PC-9 (cell line): ENCODE measurements around the gene TTC38. TPM values are rescaled to one million over a fixed set of nuclear protein-coding genes. Genes with fewer than 3 reads are reported as not detected.

Experiments used
- BruUV-seq: library from RNA; stranded (reverse); fragments of 400-500 nt; replicated peaks from 2 replicates; lab custom pipeline; 2021; lab: Mats Ljungman, UMichigan
- CTCF ChIA-PET: fragments of 300-600 bp; sonication (Branson Sonifier 250); formaldehyde crosslinking; loops from one replicate; lab custom pipeline; 2022; ENCODE audit warnings: antibody characterized with exemption; lab: Charles Lee
- POLR2A ChIA-PET: fragments of 300-600 bp; sonication (Branson Sonifier 250); formaldehyde crosslinking; loops from one replicate; lab custom pipeline; 2022; ENCODE audit warnings: antibody characterized with exemption; ENCODE audit not compliant: unreplicated experiment; lab: Charles Lee
- DNase-seq, 2 experiments: peaks; one replicate each; pipeline versions ENCODE4 v3.0.0 to v3.0.0-alpha.2; 2015 to 2022; ENCODE audit warnings: mixed read lengths in 1 of 2
- H2AFZ ChIP-seq: fragments of 200-600 bp; sonication (generic); 2 replicates; pipeline ENCODE4 v1.8.1; 2017; ENCODE audit warnings: antibody characterized with exemption
- H3F3A ChIP-seq: fragments of 200-600 bp; sonication (generic); 2 replicates; pipeline ENCODE4 v1.8.1; 2017; ENCODE audit warnings: antibody characterized with exemption, mild to moderate bottlenecking, low read depth; ENCODE audit not compliant: insufficient read depth
- H3K27ac ChIP-seq: fragments of 200-600 bp; sonication (generic); 2 replicates; pipeline ENCODE4 v1.6.1; 2016; ENCODE audit warnings: mixed run types
- H3K27me3 ChIP-seq: fragments of 200-600 bp; sonication (generic); 2 replicates; pipeline ENCODE4 v1.6.1; 2016; ENCODE audit warnings: low read depth, mixed run types; ENCODE audit not compliant: insufficient read depth
- H3K36me3 ChIP-seq: fragments of 200-600 bp; sonication (generic); 2 replicates; pipeline ENCODE4 v1.6.1; 2016; ENCODE audit warnings: low read depth, mixed run types
- H3K4me1 ChIP-seq: fragments of 200-600 bp; sonication (generic); replicated peaks from 2 replicates; pipeline ENCODE4 v1.6.1; 2016; ENCODE audit warnings: mixed run types; ENCODE audit not compliant: insufficient read depth
- H3K4me2 ChIP-seq: fragments of 200-600 bp; sonication (generic); 2 replicates; pipeline ENCODE4 v1.6.1; 2017; ENCODE audit warnings: mixed run types
- H3K4me3 ChIP-seq: fragments of 200-600 bp; sonication (generic); 2 replicates; pipeline ENCODE4 v1.6.1; 2016; ENCODE audit warnings: mixed run types
- H3K79me2 ChIP-seq: fragments of 200-600 bp; sonication (generic); 2 replicates; pipeline ENCODE4 v1.6.1; 2017; ENCODE audit warnings: low read depth, mixed run types
- H3K9me2 ChIP-seq: fragments of 200-600 bp; sonication (generic); 2 replicates; pipeline ENCODE4 v1.8.1; 2017; ENCODE audit warnings: mild to moderate bottlenecking; ENCODE audit not compliant: insufficient read depth
- H3K9me3 ChIP-seq: fragments of 200-600 bp; sonication (generic); 2 replicates; pipeline ENCODE4 v1.8.1; 2016; ENCODE audit warnings: low read depth; ENCODE audit not compliant: insufficient read depth
- H4K20me1 ChIP-seq: fragments of 200-600 bp; sonication (generic); 2 replicates; pipeline ENCODE4 v1.8.1; 2017; ENCODE audit not compliant: insufficient read depth
- EZH2 ChIP-seq: fragments of 200-600 bp; sonication (generic); IDR thresholded peaks from 2 replicates; pipeline ENCODE4 v1.8.0; 2017; ENCODE audit warnings: antibody characterized with exemption, low read depth
- intact Hi-C: fragments of 100-400 bp; cut with micrococcal nuclease; formaldehyde crosslinking; loops from one replicate; pipeline ENCODE4 v1.10.0; 2022; ENCODE audit not compliant: unreplicated experiment
- total RNA-seq: library from RNA; stranded (reverse); gene quantifications from 2 replicates; pipeline ENCODE4 v1.2.3, GENCODE V29; 2021
- TF ChIP-seq, protein P1 (sequence below): fragments of 200-600 bp; sonication (generic); conservative IDR thresholded peaks from 2 replicates; pipeline ENCODE4 v1.6.1; 2017; ENCODE audit warnings: mixed run types, antibody characterized with exemption, mild to moderate bottlenecking, moderate library complexity

The TTC38 gene
- total RNA-seq, 1 experiment from 2014 or later: 15.2 TPM

DNA sequence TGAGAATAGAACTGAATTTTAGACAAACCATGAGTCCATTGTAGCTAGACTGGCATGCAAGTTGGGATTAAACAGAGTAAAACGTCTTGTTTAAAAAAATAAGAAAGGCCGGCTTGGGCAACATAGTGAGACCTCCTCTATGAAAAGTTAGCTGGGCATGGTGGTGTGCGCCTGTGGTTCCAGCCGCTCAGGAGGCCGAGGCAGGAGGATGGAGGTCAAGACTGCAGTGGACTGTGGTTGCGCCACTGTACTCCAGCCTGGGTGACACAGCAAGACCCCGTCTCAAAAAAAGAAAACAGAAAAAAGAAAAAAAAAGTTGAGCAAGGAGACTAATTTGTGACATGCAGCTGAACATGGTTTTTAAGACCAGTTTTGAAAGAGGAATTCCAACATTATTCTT lies 41.2 kb upstream of the TTC38 start:
- intact Hi-C loops: no loop called here
- Histone ChIP-seq H4K20me1 (no peaks in the 10 kb centered on the region), H3K27me3 (no peaks in the 10 kb centered on the region), H3K4me3 (no peak overlapping the region), H3K4me2 (no peak overlapping the region), H3F3A (peaks cover 7% of the 10 kb centered on the region; the same call in 1 of the 2 replicates), H3K9me2 (no peaks in the 10 kb centered on the region), H3K9me3 (no peaks in the 10 kb centered on the region), H3K4me1 (no peaks in the 10 kb centered on the region), H3K27ac (no peak overlapping the region), H3K79me2 (no peaks in the 10 kb centered on the region), H2AFZ (no peak overlapping the region), H3K36me3 (no peaks in the 10 kb centered on the region)
- ChIA-PET POLR2A (no interaction called here), CTCF (no interaction called here)
- no peak for DNase-seq
- BruUV-seq: no TSS peak
- TF ChIP-seq, protein P1, sequence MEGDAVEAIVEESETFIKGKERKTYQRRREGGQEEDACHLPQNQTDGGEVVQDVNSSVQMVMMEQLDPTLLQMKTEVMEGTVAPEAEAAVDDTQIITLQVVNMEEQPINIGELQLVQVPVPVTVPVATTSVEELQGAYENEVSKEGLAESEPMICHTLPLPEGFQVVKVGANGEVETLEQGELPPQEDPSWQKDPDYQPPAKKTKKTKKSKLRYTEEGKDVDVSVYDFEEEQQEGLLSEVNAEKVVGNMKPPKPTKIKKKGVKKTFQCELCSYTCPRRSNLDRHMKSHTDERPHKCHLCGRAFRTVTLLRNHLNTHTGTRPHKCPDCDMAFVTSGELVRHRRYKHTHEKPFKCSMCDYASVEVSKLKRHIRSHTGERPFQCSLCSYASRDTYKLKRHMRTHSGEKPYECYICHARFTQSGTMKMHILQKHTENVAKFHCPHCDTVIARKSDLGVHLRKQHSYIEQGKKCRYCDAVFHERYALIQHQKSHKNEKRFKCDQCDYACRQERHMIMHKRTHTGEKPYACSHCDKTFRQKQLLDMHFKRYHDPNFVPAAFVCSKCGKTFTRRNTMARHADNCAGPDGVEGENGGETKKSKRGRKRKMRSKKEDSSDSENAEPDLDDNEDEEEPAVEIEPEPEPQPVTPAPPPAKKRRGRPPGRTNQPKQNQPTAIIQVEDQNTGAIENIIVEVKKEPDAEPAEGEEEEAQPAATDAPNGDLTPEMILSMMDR: no peak
- TF ChIP-seq EZH2: no peak

DNA sequence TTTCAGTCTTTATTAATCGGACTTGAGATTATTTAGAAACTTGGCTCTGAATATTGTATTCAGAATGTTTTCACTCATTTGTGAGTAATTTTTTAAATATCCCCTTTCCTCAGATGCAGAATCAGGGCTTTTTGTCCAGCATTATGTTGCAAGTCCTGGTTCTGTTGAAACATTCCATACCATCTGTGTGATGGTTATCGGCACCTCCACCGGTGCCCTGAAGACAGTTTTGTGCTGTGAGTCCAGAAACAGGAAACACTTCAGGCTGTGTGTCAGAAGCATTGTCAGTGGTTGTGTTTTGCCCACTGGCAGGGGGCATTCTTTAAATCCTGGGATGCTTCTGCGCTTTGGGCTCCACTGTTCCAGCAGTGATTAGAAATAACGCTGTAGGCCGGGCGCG lies 38.1 kb upstream of the TTC38 start:
- H3K4me2 ChIP-seq: no peak overlapping the region
- TF ChIP-seq EZH2: no peak
- TF ChIP-seq, protein P1: no peak
- H3K9me2 ChIP-seq: no peaks in the 10 kb centered on the region
- H3K36me3 ChIP-seq: no peaks in the 10 kb centered on the region
- ChIA-PET POLR2A (no interaction called here), CTCF (no interaction called here)
- no peaks in the 10 kb centered on the region for H3K27me3 ChIP-seq
- no peaks in the 10 kb centered on the region for H4K20me1 ChIP-seq
- DNase-seq: no peak
- no peak overlapping the region for H2AFZ ChIP-seq
- H3K79me2 ChIP-seq: no peaks in the 10 kb centered on the region
- H3K4me3 ChIP-seq: no peak overlapping the region
- peaks cover 7% of the 10 kb centered on the region; the same call in 1 of the 2 replicates for H3F3A ChIP-seq
- H3K27ac ChIP-seq: no peak overlapping the region
- intact Hi-C loops: loop anchor here (10.0 kb wide), 1 partner anchor 75 kb away; the partner anchor contains the start of gene PPARA
- H3K9me3 ChIP-seq: no peaks in the 10 kb centered on the region
- no TSS peak for BruUV-seq
- H3K4me1 ChIP-seq: no peaks in the 10 kb centered on the region

DNA sequence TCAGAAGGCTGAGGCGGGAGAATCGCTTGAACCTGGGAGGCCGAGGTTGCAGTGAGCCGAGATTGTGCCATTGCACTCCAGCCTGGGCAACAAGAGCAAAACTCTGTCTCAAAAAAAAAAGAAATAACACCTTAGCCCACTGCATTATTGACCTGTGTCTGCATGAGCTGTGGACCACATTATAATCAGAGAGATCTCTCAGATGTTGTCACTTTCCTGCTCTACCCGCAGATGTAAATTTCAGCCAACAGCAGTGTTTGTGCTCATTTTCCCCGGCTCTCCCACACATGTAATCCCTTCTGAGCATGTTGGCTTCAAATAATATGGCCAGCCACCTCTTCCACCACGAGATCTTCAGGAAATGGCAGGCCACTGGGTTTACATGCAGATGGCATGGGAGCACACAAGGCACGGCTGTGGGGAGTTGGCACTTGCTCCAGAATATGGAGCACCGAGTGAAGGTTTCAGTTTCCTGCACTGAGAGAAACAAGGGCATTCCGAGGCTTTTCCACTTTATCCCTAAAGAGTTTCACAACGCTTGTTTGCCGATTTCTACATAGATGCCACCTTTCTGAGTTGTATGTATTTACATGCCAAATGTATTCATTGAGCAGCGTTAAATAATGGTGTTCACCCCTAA lies 37.4 kb upstream of the TTC38 start:
- CTCF ChIA-PET: no interaction called here
- no peak overlapping the region for H2AFZ ChIP-seq
- no peaks in the 10 kb centered on the region for H3K9me2 ChIP-seq
- no peak overlapping the region for H3K4me3 ChIP-seq
- intact Hi-C loops: loop anchor here (10.0 kb wide), 1 partner anchor 76 kb away; the partner anchor contains the start of gene PPARA
- BruUV-seq: no TSS peak
- peaks cover 4% of the 10 kb centered on the region; the same call in 1 of the 2 replicates for H3F3A ChIP-seq
- TF ChIP-seq, protein P1: no peak
- no peak for TF ChIP-seq EZH2
- no peak overlapping the region for H3K27ac ChIP-seq
- no peaks in the 10 kb centered on the region for H3K79me2 ChIP-seq
- no peaks in the 10 kb centered on the region for H3K9me3 ChIP-seq
- POLR2A ChIA-PET: no interaction called here
- H3K4me2 ChIP-seq: no peak overlapping the region
- H4K20me1 ChIP-seq: no peaks in the 10 kb centered on the region
- DNase-seq: no peak
- H3K4me1 ChIP-seq: no peaks in the 10 kb centered on the region
- no peaks in the 10 kb centered on the region for H3K36me3 ChIP-seq
- no peaks in the 10 kb centered on the region for H3K27me3 ChIP-seq
